Lung (tissue), 12 donors: Measurements from ENCODE around the gene COL15A1. TPM values are rescaled to one million over a fixed set of nuclear protein-coding genes. Genes with fewer than 3 reads are reported as not detected.

Experiments
- ATAC-seq: fragments of 200-7000 bp; cut with Tn5 transposase; one replicate; pipeline ENCODE4 v1.9.1; 2020; ENCODE audit warnings: moderate number of reproducible peaks; ENCODE audit not compliant: insufficient read depth, low FRiP score
- DNase-seq, 3 donors: peaks; one replicate each; pipeline ENCODE4 v3.0.0-alpha.2; 2013 to 2017
- H3K27ac ChIP-seq, 2 donors: one replicate each; pipeline ENCODE4 v1.5.1; 2013; ENCODE audit warnings: mild to moderate bottlenecking in 2 of 2, moderate library complexity in 2 of 2, control low read depth in 1 of 2, inconsistent platforms in 1 of 2, low read depth in 1 of 2, low read length in 1 of 2
- H3K27me3 ChIP-seq, 3 donors: one replicate each; pipeline ENCODE4 v1.5.1; 2013; ENCODE audit warnings: low read length in 2 of 3; ENCODE audit not compliant: control insufficient read depth in 3 of 3, insufficient read depth in 3 of 3
- H3K36me3 ChIP-seq, 4 donors: one replicate each; pipeline ENCODE4 v1.5.1; 2013; ENCODE audit warnings: low read length in 4 of 4, mild to moderate bottlenecking in 1 of 4, moderate library complexity in 1 of 4; ENCODE audit not compliant: control insufficient read depth in 4 of 4, insufficient read depth in 4 of 4
- H3K4me1 ChIP-seq, 5 donors: one replicate each; pipeline ENCODE4 v1.5.1; 2013; ENCODE audit warnings: low read length in 5 of 5, mild to moderate bottlenecking in 2 of 5, moderate library complexity in 1 of 5; ENCODE audit not compliant: control insufficient read depth in 5 of 5, insufficient read depth in 5 of 5
- H3K4me3 ChIP-seq: one replicate; pipeline ENCODE4 v1.5.1; 2013; ENCODE audit warnings: mild to moderate bottlenecking, control low read depth, moderate library complexity
- H3K9ac ChIP-seq, 2 donors: one replicate each; pipeline ENCODE4 v1.5.1; 2013; ENCODE audit warnings: low read length in 2 of 2, control low read depth in 1 of 2; ENCODE audit not compliant: insufficient read depth in 1 of 2
- H3K9me3 ChIP-seq, 4 donors: one replicate each; pipeline ENCODE4 v1.5.1; 2013; ENCODE audit warnings: low read length in 3 of 4, mild to moderate bottlenecking in 1 of 4, moderate library complexity in 1 of 4; ENCODE audit not compliant: control insufficient read depth in 4 of 4, insufficient read depth in 3 of 4
- CTCF ChIP-seq: IDR thresholded peaks from 2 replicates; pipeline ENCODE4 v1.5.1; 2012; ENCODE audit warnings: mild to moderate bottlenecking; ENCODE audit errors: control extremely low read depth, extremely low read depth
- WGBS, 2 donors: extraction: QIAGEN DNeasy Blood & Tissue Kit; methylation state at CpG; one replicate each; pipeline ENCODE4 v1.1.7; 2013; 5-methylcytosine and 5-hydroxymethylcytosine counted together
- polyA plus RNA-seq, 2 donors: library from polyadenylated mRNA; stranded (reverse); fragments of 200-250 nt; gene quantifications; one replicate each; pipeline ENCODE4 v1.2.1, GENCODE V29; 2013
- total RNA-seq, 2 donors: library from RNA; depleted of rRNA in 1 of 2; stranded (reverse); fragments of >200 nt in 1 of 2; gene quantifications; one replicate each; pipeline ENCODE4 v1.2.1, GENCODE V29; 2014 to 2021
- donor health status: control.
- donor health status: control.
- donor health status: Bipolar disorder and iron deficiency.
- donor health status: healthy.
- donor health status: DM: yes; HTN: yes; CAD: no.

Gene COL15A1
- total and polyA plus RNA-seq, 4 donors: 2.9 to 40.5 (median 8.5) TPM

GRCh38 chr9:98961513-98962180, 17.9 kb downstream of the COL15A1 start:
- ATAC-seq (no peak), DNase-seq (no peak)

GRCh38 chr9:98962181-98962560, 18.5 kb downstream of the COL15A1 start:
- no peak overlapping the region for H3K4me3 ChIP-seq
- no peak for DNase-seq
- 67 to 90% methylated on average over 7 of the region's 7 CpGs for WGBS, 2 donors
- no peaks in the 10 kb centered on the region for H3K27me3 ChIP-seq
- peaks cover 0 to 4% (median 0%) of the 10 kb centered on the region in 4 donors for H3K9me3 ChIP-seq
- H3K9ac ChIP-seq: no peak overlapping the region
- no peak for ATAC-seq
- H3K4me1 ChIP-seq: peaks cover 3 to 8% (median 5%) of the 10 kb centered on the region in 5 donors
- TF ChIP-seq CTCF: no peak
- no peaks in the 10 kb centered on the region for H3K36me3 ChIP-seq
- H3K27ac ChIP-seq: no peak overlapping the region

More at GRCh38 chr9:98961513-98962180, 17.9 kb downstream of the COL15A1 start:
- Histone ChIP-seq H3K27me3 (no peaks in the 10 kb centered on the region), H3K9ac (no peak overlapping the region), H3K36me3 (no peaks in the 10 kb centered on the region), H3K27ac (no peak overlapping the region), H3K4me1 (peaks cover 3 to 8% (median 5%) of the 10 kb centered on the region in 5 donors), H3K4me3 (no peak overlapping the region), H3K9me3 (peaks cover 0 to 8% (median 1%) of the 10 kb centered on the region in 4 donors)
- 85 to 88% methylated on average over 16 of the region's 16 CpGs for WGBS, 2 donors
- no peak for TF ChIP-seq CTCF

GRCh38 chr9:98962861-98963260, 19.2 kb downstream of the COL15A1 start:
- no peaks in the 10 kb centered on the region for H3K27me3 ChIP-seq
- H3K9ac ChIP-seq: no peak overlapping the region
- peaks cover 0 to 3% (median 0%) of the 10 kb centered on the region in 4 donors for H3K9me3 ChIP-seq
- H3K4me3 ChIP-seq: no peak overlapping the region
- no peak for TF ChIP-seq CTCF
- no peaks in the 10 kb centered on the region for H3K36me3 ChIP-seq
- ATAC-seq: no peak
- DNase-seq: no peak
- H3K4me1 ChIP-seq: peaks cover 3 to 8% (median 5%) of the 10 kb centered on the region in 5 donors
- no peak overlapping the region for H3K27ac ChIP-seq
- 76% methylated on average over 5 of the region's 5 CpGs for WGBS, 2 donors
